ENCODE data around the gene ULK1. TPM values are rescaled to one million over a fixed set of nuclear protein-coding genes. Genes with fewer than 3 reads are reported as not detected.

Gene ULK1
- polyA plus RNA-seq, 3 donors: 1.0 to 75.1 (median 1.3) TPM

DNA sequence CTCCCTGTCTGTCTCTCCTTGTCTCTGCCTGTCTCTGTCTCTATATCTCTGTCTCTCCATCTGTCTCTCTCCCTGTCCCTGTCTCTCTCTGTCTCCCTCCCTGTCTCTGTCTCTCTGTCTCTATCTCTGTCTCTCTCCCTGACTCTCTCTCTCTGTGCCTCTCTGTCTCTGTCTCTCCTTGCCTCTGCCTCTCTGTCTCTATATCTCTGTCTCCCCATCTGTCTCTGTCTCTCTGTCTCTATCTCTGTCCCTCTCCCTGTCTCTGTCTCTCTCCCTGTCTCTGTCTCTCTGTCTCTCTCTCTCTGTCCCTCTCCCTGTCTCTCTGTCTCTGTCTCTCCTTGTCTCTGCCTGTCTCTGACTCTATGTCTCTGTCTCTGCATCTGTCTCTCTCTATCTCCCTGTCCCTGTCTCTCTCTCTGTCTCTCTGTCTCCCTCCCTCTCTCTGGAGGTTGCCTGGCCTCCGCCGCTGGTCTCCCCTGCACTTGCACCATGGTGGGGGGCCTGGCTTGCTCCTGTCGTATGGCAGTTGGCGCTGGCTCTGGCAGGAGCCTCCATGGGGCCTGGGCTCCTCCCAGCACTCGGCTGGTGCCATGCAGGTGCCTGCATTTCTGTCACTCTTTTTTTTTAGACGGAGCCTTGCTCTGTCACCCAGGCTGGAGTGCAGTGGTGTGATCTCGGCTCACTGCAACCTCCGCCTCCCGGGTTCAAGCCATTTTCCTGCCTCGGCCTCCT is 37.9 kb upstream of the ULK1 start:
- intact Hi-C loops (cut with micrococcal nuclease): no loop called here
- DNase-seq: no peak
- Mint-ChIP-seq H3K36me3 (peaks cover 3 to 5% of the 10 kb centered on the region in 2 donors), H3K9me3 (peaks cover 0 to 2% (median 0%) of the 10 kb centered on the region in 7 donors), H3K27ac (peak overlapping the region in 1 of 7 donors; percentile 75), H3K4me3 (no peak overlapping the region), H3K27me3 (ENCODE audit: low read depth in 3 of 3) (peaks cover 11 to 14% (median 12%) of the 10 kb centered on the region in 3 donors), H3K4me1 (peaks cover 29% of the 10 kb centered on the region)
- H3K79me2 ChIP-seq (ENCODE audit: insufficient read depth, low read length): no peaks in the 10 kb centered on the region
- H3K4me3 ChIP-seq (replicated peaks in 1 of 3; ENCODE audit: low read depth in 2 of 3, low read length in 3 of 3): no peak overlapping the region
- H3K4me2 ChIP-seq (replicated peaks; ENCODE audit: extremely low read depth, low read length, poor library complexity, severe bottlenecking): no peak overlapping the region
- peaks cover 2% of the 10 kb centered on the region for H4K20me1 ChIP-seq (ENCODE audit: insufficient read depth, low read length)
- no peak overlapping the region for H2AFZ ChIP-seq (ENCODE audit: insufficient read depth, low read depth, low read length, poor library complexity, severe bottlenecking)
- H3K36me3 ChIP-seq (replicated peaks in 1 of 2; ENCODE audit: control insufficient read depth in 1 of 2, insufficient read depth in 2 of 2, low read length in 2 of 2): no peaks in the 10 kb centered on the region
- H3K4me1 ChIP-seq (ENCODE audit: control insufficient read depth in 1 of 2, insufficient read depth in 2 of 2, low read length in 2 of 2): peaks cover 33 to 36% of the 10 kb centered on the region in 2 donors
- no peak overlapping the region for H3K27ac ChIP-seq (ENCODE audit: low read depth in 1 of 2, low read length in 2 of 2)
- TF ChIP-seq, protein P1, sequence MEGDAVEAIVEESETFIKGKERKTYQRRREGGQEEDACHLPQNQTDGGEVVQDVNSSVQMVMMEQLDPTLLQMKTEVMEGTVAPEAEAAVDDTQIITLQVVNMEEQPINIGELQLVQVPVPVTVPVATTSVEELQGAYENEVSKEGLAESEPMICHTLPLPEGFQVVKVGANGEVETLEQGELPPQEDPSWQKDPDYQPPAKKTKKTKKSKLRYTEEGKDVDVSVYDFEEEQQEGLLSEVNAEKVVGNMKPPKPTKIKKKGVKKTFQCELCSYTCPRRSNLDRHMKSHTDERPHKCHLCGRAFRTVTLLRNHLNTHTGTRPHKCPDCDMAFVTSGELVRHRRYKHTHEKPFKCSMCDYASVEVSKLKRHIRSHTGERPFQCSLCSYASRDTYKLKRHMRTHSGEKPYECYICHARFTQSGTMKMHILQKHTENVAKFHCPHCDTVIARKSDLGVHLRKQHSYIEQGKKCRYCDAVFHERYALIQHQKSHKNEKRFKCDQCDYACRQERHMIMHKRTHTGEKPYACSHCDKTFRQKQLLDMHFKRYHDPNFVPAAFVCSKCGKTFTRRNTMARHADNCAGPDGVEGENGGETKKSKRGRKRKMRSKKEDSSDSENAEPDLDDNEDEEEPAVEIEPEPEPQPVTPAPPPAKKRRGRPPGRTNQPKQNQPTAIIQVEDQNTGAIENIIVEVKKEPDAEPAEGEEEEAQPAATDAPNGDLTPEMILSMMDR (IDR thresholded peaks at IDR 0.05): no peak
- WGBS (ENCODE audit: insufficient coverage): 91% methylated on average over 6 of the region's 10 CpGs
- no peak overlapping the region for H3K9ac ChIP-seq (ENCODE audit: insufficient read depth, low read length, poor library complexity, severe bottlenecking)
- H3K27me3 ChIP-seq (ENCODE audit: control insufficient read depth in 2 of 2, insufficient read depth in 2 of 2, low read length in 2 of 2): no peaks in the 10 kb centered on the region
- no peaks in the 10 kb centered on the region for H3K9me3 ChIP-seq (replicated peaks in 1 of 2; ENCODE audit: control insufficient read depth in 1 of 2, insufficient read depth in 1 of 2, low read length in 2 of 2)

DNA sequence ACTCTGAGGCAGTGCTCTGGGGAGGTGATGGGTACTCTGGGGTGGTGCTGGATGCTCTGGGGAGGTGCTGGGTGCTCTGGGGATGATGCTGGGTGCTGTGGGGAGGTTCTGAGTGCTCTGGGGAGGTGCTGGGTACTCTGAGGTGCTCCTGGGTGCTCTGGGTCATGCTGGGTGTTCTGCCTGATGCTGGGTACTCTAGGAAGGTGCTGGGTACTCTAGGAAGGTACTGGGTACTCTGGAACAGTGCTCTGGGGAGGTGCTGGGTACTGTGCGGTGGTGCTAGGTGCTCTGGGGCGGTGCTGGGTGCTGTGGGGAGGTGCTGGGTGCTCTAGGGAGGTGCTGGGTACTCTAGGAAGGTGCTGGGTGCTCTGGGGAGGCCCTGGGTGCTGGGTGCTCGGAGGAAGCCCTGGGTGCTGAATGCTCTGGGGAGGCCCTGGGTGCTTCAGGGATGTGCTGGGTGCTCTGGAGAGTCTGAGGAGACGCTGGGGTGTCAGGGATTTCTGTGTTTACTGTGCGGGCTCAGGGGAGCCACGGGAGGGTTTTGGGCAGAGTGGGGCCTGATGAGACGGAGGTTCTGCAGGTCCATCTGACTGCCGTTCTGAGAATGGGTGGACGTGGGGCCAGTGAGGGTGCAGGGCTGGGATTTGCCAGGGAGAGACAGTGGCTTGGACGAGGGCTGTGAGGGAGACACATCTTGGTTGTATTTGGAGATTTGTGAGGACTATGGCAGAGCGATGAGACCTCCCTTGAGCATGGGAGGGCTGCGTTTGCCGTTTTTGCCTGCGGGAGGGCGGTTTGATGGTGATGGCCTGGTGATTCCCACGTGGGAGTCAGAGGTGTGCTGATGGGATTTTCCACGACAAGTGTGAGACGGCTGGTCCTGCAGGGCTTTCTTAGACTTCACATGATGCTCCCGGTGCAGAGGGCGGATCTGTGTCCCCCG is 36.2 kb upstream of the ULK1 start:
- H3K27ac ChIP-seq (ENCODE audit: low read depth in 1 of 2, low read length in 2 of 2): no peak overlapping the region
- Mint-ChIP-seq H3K27ac (peak overlapping the region in 2 of 7 donors; percentile 12 to 37), H3K9me3 (peaks cover 0 to 2% (median 0%) of the 10 kb centered on the region in 7 donors), H3K4me1 (peaks cover 33% of the 10 kb centered on the region), H3K4me3 (no peak overlapping the region), H3K27me3 (ENCODE audit: low read depth in 3 of 3) (peaks cover 8 to 13% (median 12%) of the 10 kb centered on the region in 3 donors), H3K36me3 (no peaks in the 10 kb centered on the region)
- no peak overlapping the region for H3K4me3 ChIP-seq (replicated peaks in 1 of 3; ENCODE audit: low read depth in 2 of 3, low read length in 3 of 3)
- no peak for DNase-seq
- H2AFZ ChIP-seq (ENCODE audit: insufficient read depth, low read depth, low read length, poor library complexity, severe bottlenecking): no peak overlapping the region
- no peaks in the 10 kb centered on the region for H4K20me1 ChIP-seq (ENCODE audit: insufficient read depth, low read length)
- WGBS (ENCODE audit: insufficient coverage): 94% methylated on average over 20 of the region's 21 CpGs
- H3K9me3 ChIP-seq (replicated peaks in 1 of 2; ENCODE audit: control insufficient read depth in 1 of 2, insufficient read depth in 1 of 2, low read length in 2 of 2): no peaks in the 10 kb centered on the region
- H3K9ac ChIP-seq (ENCODE audit: insufficient read depth, low read length, poor library complexity, severe bottlenecking): no peak overlapping the region
- TF ChIP-seq, protein P1 (IDR thresholded peaks at IDR 0.05): no peak
- H3K4me2 ChIP-seq (replicated peaks; ENCODE audit: extremely low read depth, low read length, poor library complexity, severe bottlenecking): no peak overlapping the region
- peaks cover 36% of the 10 kb centered on the region in 2 donors for H3K4me1 ChIP-seq (ENCODE audit: control insufficient read depth in 1 of 2, insufficient read depth in 2 of 2, low read length in 2 of 2)
- no peaks in the 10 kb centered on the region for H3K27me3 ChIP-seq (ENCODE audit: control insufficient read depth in 2 of 2, insufficient read depth in 2 of 2, low read length in 2 of 2)
- intact Hi-C loops (cut with micrococcal nuclease): no loop called here
- no peaks in the 10 kb centered on the region for H3K79me2 ChIP-seq (ENCODE audit: insufficient read depth, low read length)
- no peaks in the 10 kb centered on the region for H3K36me3 ChIP-seq (replicated peaks in 1 of 2; ENCODE audit: control insufficient read depth in 1 of 2, insufficient read depth in 2 of 2, low read length in 2 of 2)

Data from CD14-positive monocyte (primary cell).